Astrocyte (in vitro differentiated cells and primary cell): ENCODE measurements around the gene WDR54. TPM values are rescaled to one million over a fixed set of nuclear protein-coding genes. Genes with fewer than 3 reads are reported as not detected.
"Not testable (repeated sequence)": the region's sequence is repeated elsewhere in the genome, so short reads cannot be mapped to it uniquely, and the experiment has no call there.

Experiments
- DNase-seq: peaks from one replicate; pipeline ENCODE4 v3.0.0-alpha.2; 2010; ENCODE audit warnings: low read depth
- FAIRE-seq: peaks from 2 replicates; lab custom pipeline; 2011; peaks lifted over from hg19 to GRCh38; lab: Jason Lieb, UNC
- H2AFZ ChIP-seq: 2 replicates; pipeline ENCODE4 v1.6.0; 2012; ENCODE audit warnings: low read depth, low read length, inconsistent platforms
- H3K27ac ChIP-seq: 2 replicates; pipeline ENCODE4 v1.5.1; 2011; ENCODE audit warnings: low read depth, low read length, inconsistent platforms
- H3K27me3 ChIP-seq: 2 replicates; pipeline ENCODE4 v1.6.0; 2011; ENCODE audit warnings: low read length, inconsistent platforms; ENCODE audit not compliant: insufficient read depth
- H3K36me3 ChIP-seq: 2 replicates; pipeline ENCODE4 v1.5.1; 2011; ENCODE audit warnings: low read length, inconsistent platforms; ENCODE audit not compliant: insufficient read depth
- H3K4me1 ChIP-seq: 2 replicates; pipeline ENCODE4 v1.5.1; 2011; ENCODE audit warnings: low read length, inconsistent platforms; ENCODE audit not compliant: insufficient read depth
- H3K4me2 ChIP-seq: 2 replicates; pipeline ENCODE4 v1.6.0; 2012; ENCODE audit warnings: low read length, inconsistent platforms
- H3K4me3 ChIP-seq: 2 replicates; pipeline ENCODE4 v1.5.1; 2011; ENCODE audit warnings: low read depth, mild to moderate bottlenecking, low read length, inconsistent platforms; ENCODE audit not compliant: insufficient read depth
- H3K79me2 ChIP-seq: 2 replicates; pipeline ENCODE4 v1.6.0; 2012; ENCODE audit warnings: mild to moderate bottlenecking, low read length, inconsistent platforms; ENCODE audit not compliant: insufficient read depth
- H3K9ac ChIP-seq: 2 replicates; pipeline ENCODE4 v1.6.0; 2012; ENCODE audit warnings: mild to moderate bottlenecking, low read length, inconsistent platforms
- H3K9me3 ChIP-seq: 2 replicates; pipeline ENCODE4 v1.5.1; 2012; ENCODE audit warnings: low read depth, mild to moderate bottlenecking, low read length, inconsistent platforms; ENCODE audit not compliant: insufficient read depth
- H4K20me1 ChIP-seq: 2 replicates; pipeline ENCODE4 v1.6.0; 2012; ENCODE audit warnings: low read length, inconsistent platforms; ENCODE audit not compliant: insufficient read depth
- H3K27ac Mint-ChIP-seq: one replicate; pipeline ENCODE4 v1.8.0; 2021; ENCODE audit warnings: mild to moderate bottlenecking, mixed read lengths; ENCODE audit not compliant: unreplicated experiment
- H3K27me3 Mint-ChIP-seq: one replicate; pipeline ENCODE4 v1.8.0; 2021; ENCODE audit warnings: low read depth, mixed read lengths; ENCODE audit not compliant: unreplicated experiment
- H3K36me3 Mint-ChIP-seq: one replicate; pipeline ENCODE4 v1.8.0; 2021; ENCODE audit warnings: low read depth, mixed read lengths; ENCODE audit not compliant: unreplicated experiment
- H3K4me1 Mint-ChIP-seq: one replicate; pipeline ENCODE4 v1.8.0; 2021; ENCODE audit warnings: low read depth, mixed read lengths; ENCODE audit not compliant: unreplicated experiment
- H3K4me3 Mint-ChIP-seq: one replicate; pipeline ENCODE4 v1.8.0; 2021; ENCODE audit warnings: mild to moderate bottlenecking, moderate library complexity, mixed read lengths; ENCODE audit not compliant: unreplicated experiment
- H3K9me3 Mint-ChIP-seq: one replicate; pipeline ENCODE4 v1.8.0; 2021; ENCODE audit warnings: mild to moderate bottlenecking, mixed read lengths; ENCODE audit not compliant: unreplicated experiment
- CTCF ChIP-seq: IDR thresholded peaks from 2 replicates; pipeline ENCODE4 v1.5.1; 2011; ENCODE audit warnings: low read depth, mild to moderate bottlenecking, inconsistent platforms, low read length, moderate library complexity; ENCODE audit not compliant: insufficient read depth
- EZH2 ChIP-seq: IDR thresholded peaks from 2 replicates; pipeline ENCODE4 v1.6.1; 2012; ENCODE audit warnings: mild to moderate bottlenecking, low read length, inconsistent platforms; ENCODE audit not compliant: insufficient read depth
- total RNA-seq: library from RNA; stranded (reverse); gene quantifications from 2 replicates; pipeline ENCODE4 v1.2.1, GENCODE V29; 2021

Gene WDR54
- total RNA-seq, 1 donor from 2014 or later, result 14.8 TPM

DNA sequence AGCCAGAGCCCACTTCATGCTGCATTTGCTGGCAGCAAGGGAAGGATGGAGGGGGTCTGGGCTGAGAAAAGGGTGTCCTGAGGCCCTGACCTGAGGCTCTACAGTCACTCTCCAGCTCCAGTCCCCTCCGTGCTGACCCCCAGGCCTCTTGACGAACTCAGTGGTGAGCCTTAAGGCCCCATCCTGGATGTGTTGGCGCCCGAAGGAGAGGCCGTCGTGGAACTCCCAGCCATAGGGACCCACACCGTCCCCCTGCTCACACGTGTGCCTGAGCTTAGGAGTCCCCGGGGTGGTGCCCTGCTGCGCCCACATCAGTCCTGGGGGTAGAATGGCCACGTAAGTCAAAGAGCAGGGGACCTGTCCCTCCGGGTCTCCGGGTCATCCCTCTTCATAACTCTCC, 42.9 kb downstream of the WDR54 start:
- TF ChIP-seq CTCF, result no peak
- no peak for TF ChIP-seq EZH2
- Histone ChIP-seq H3K9ac (peak overlapping the region; percentile 92), H3K9me3 (no peaks in the 10 kb centered on the region), H3K4me2 (peak overlapping the region; percentile 98), H4K20me1 (peaks cover 16% of the 10 kb centered on the region), H3K27ac (peak overlapping the region; percentile 79), H3K27me3 (no peaks in the 10 kb centered on the region), H3K79me2 (peaks cover 42% of the 10 kb centered on the region), H3K4me3 (peak overlapping the region; percentile 90), H3K4me1 (peaks cover 11% of the 10 kb centered on the region), H2AFZ (peak overlapping the region; percentile 90), H3K36me3 (peaks cover 4% of the 10 kb centered on the region)
- no peaks in the 10 kb centered on the region for H3K27me3 Mint-ChIP-seq
- H3K4me3 Mint-ChIP-seq, result peak overlapping the region; percentile 96
- H3K27ac Mint-ChIP-seq, result peak overlapping the region; percentile 72
- peaks cover 3% of the 10 kb centered on the region for H3K36me3 Mint-ChIP-seq
- FAIRE-seq (no peak), DNase-seq (no peak)
- peaks cover 16% of the 10 kb centered on the region for H3K4me1 Mint-ChIP-seq
- H3K9me3 Mint-ChIP-seq, result no peaks in the 10 kb centered on the region

GRCh38 chr2:74470742-74471141, 49.2 kb downstream of the WDR54 start:
- H3K4me1 Mint-ChIP-seq, H3K27me3 Mint-ChIP-seq, H3K4me2 ChIP-seq, H3K9ac ChIP-seq, H3K9me3 Mint-ChIP-seq, H3K36me3 ChIP-seq, FAIRE-seq, DNase-seq, H4K20me1 ChIP-seq, H2AFZ ChIP-seq, H3K27ac ChIP-seq, H3K27me3 ChIP-seq, H3K9me3 ChIP-seq, H3K79me2 ChIP-seq, H3K4me3 ChIP-seq: not testable (repeated sequence)
- peak overlapping the region; percentile 81 for H3K27ac Mint-ChIP-seq
- peak overlapping the region; percentile 76 for H3K4me3 Mint-ChIP-seq
- H3K4me1 ChIP-seq, result peaks cover 15% of the 10 kb centered on the region
- peaks cover 13% of the 10 kb centered on the region for H3K36me3 Mint-ChIP-seq

DNA sequence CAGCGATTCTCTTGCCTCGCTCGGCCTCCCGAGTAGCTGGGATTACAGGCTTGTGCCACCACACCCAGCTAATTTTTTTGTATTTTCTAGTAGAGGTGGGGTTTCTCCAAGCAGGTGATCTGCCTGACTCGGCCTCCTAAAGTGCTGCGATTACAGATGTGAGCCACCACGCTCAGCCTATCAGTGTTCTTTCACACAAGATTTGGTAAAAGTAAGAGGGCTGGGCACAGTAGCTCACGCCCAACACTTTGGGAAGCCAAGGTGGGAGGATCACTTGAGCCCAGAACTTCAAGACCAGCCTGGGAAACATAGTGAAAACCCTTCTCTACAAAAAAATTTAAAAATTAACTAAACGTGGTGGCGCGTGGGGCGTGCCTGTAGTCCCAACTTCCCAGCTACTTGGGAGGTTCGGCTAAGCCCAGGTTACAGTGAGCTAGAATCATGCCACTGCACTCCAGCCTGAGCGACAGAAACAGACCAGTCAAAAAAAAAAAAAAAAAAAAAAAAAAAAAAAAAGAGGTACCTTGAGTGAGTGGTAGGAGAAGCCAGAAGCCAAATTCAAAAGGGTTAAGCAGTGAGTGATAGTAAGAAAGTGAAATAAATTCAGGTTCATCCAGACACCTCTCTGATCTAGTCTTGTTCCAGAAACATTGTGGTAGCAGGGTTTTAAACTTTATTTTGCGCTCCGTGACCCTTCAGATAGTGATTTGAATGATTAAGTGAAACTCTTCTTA, 50.0 kb downstream of the WDR54 start:
- H3K36me3 ChIP-seq, result peaks cover 7% of the 10 kb centered on the region
- peak overlapping the region; percentile 96 for H3K4me3 Mint-ChIP-seq
- no peak for FAIRE-seq
- no peaks in the 10 kb centered on the region for H3K27me3 ChIP-seq
- H3K9me3 Mint-ChIP-seq, result no peaks in the 10 kb centered on the region
- no peaks in the 10 kb centered on the region for H3K27me3 Mint-ChIP-seq
- peak overlapping the region; percentile 91 for H3K9ac ChIP-seq
- H2AFZ ChIP-seq, result peak overlapping the region; percentile 94
- no peaks in the 10 kb centered on the region for H3K9me3 ChIP-seq
- no peak for DNase-seq
- H3K4me1 ChIP-seq, result peaks cover 15% of the 10 kb centered on the region
- peaks cover 13% of the 10 kb centered on the region for H3K36me3 Mint-ChIP-seq
- peak overlapping the region; percentile 96 for H3K4me3 ChIP-seq
- no peaks in the 10 kb centered on the region for H4K20me1 ChIP-seq
- peak overlapping the region; percentile 83 for H3K27ac ChIP-seq
- peak overlapping the region; percentile 98 for H3K27ac Mint-ChIP-seq
- peak overlapping the region; percentile 95 for H3K4me2 ChIP-seq
- TF ChIP-seq EZH2, result no peak
- no peak for TF ChIP-seq CTCF
- H3K4me1 Mint-ChIP-seq, result peaks cover 7% of the 10 kb centered on the region
- H3K79me2 ChIP-seq, result peaks cover 4% of the 10 kb centered on the region
